ENCODE data around the gene CCDC15.
"Not testable (repeated sequence)": the region's sequence is repeated elsewhere in the genome, so short reads cannot be mapped to it uniquely, and the experiment has no call there.

Gene CCDC15

DNA sequence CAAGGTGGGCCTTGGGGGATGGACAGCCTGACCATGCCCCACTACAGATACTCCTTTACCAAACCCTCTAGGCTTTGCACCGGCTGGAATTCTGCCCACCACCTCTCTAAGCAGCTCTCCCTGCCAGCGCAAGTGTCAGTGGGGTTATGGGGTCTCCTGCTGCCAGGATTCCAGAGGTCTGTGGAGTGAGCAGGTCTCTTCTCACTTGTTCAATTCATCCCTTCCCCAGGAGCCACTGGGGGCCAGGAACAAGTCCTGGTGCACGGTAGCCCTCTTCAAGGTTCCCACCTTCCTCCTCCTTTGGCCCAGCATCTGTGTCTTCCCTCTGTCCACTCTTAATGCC is 30.5 kb downstream of the CCDC15 start:
- no peaks in the 10 kb centered on the region for H3K36me3 ChIP-seq (replicated peaks)
- H3K4me3 ChIP-seq: no peak overlapping the region
- H3K4me1 ChIP-seq: no peaks in the 10 kb centered on the region
- no peaks in the 10 kb centered on the region for H3K27me3 ChIP-seq (ENCODE audit: low read depth)
- in situ Hi-C loops (cut with MboI; ENCODE audit: low sequenced_read_pairs): no loop called here
- DNase-seq (ENCODE audit: low spot score in 2 of 2): no peak
- H3K9me3 ChIP-seq: 0 out of 2 replicates have a peak, but pooled peaks cover 2% of the 10 kb centered on the region

DNA sequence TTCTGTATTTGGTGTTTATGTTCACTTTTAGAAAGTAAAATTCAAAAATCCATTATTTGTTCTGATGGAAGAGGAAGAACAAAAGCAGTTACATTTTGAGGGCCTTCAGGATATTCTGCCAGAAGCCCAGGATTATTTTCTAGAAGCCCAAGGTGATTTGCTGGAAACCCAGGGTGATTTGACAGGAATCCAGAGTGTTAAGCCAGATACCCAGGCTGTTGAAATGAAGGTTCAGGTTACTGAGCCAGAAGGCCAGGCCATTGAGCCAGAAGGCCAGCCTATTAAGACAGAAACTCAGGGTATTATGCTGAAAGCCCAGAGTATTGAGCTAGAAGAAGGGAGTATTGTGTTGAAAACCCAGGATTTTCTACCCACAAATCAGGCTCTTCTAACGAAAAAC is 33.1 kb downstream of the CCDC15 start:
- no peak for DNase-seq (ENCODE audit: low spot score in 2 of 2)
- H3K27me3 ChIP-seq (ENCODE audit: low read depth): no peaks in the 10 kb centered on the region
- no peaks in the 10 kb centered on the region for H3K9me3 ChIP-seq
- in situ Hi-C loops (cut with MboI; ENCODE audit: low sequenced_read_pairs): no loop called here
- no peak overlapping the region for H3K4me3 ChIP-seq
- H3K4me1 ChIP-seq: no peaks in the 10 kb centered on the region
- no peaks in the 10 kb centered on the region for H3K36me3 ChIP-seq (replicated peaks)

DNA sequence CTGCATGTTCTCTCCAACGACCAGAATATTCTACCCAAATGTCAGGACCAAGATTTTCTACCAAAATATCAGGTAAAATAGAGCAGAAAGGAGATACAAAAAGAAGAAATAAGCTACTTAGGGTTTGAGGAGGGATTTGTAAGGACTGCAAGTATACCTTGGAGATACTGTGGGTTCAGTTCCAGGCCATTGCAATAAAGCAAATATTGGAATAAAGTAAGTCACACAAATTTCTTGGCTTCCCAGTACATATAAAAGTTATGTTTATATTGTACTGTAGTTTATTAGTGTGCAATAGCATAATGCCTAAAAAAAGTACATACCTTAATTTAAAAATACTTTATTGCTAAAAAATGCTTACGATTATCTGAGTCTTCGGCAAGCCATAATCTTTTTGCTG is 34.1 kb downstream of the CCDC15 start:
- Histone ChIP-seq H3K36me3 (replicated peaks) (no peaks in the 10 kb centered on the region), H3K27me3 (ENCODE audit: low read depth) (no peaks in the 10 kb centered on the region), H3K4me1 (no peaks in the 10 kb centered on the region), H3K9me3 (no peaks in the 10 kb centered on the region), H3K4me3 (no peak overlapping the region)
- no peak for DNase-seq (ENCODE audit: low spot score in 2 of 2)
- in situ Hi-C loops (cut with MboI; ENCODE audit: low sequenced_read_pairs): no loop called here

DNA sequence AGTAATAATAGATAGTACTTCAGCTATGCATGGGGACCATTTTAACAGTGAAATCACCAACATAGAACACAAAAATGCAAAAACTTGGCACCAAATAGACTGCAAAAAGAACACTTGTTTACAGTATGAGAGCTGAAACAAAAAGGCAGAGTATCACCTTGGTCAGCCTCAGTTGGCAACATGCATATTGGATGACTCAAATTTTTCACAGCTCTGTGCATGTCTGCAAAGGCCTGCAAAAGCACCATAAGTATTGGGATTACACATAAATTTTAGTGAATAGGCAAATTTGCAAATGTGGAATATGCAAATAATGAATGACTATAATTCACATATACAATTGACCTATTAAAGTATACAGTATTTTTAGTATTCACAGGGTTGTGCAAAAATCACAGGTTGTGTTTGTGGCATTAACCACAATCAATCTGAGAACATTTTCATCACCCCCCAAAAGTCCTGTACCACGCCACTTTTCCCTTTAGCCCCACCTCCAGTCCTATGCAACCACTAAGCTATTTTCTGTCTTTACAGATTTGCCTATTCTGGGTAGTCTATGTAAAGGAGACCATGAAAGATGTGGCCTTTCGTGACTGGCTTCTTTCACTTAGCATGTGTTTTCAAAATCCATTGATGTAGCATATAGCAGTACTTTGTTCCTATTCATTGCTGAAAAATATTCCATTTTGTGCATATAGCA is 47.2 kb downstream of the CCDC15 start:
- in situ Hi-C loops (cut with MboI; ENCODE audit: low sequenced_read_pairs): no loop called here
- Histone ChIP-seq H3K27me3 (ENCODE audit: low read depth) (no peaks in the 10 kb centered on the region), H3K36me3 (replicated peaks) (no peaks in the 10 kb centered on the region), H3K4me1 (no peaks in the 10 kb centered on the region; the same call in 1 of the 2 replicates), H3K4me3 (no peak overlapping the region), H3K9me3 (no peaks in the 10 kb centered on the region)
- no peak for DNase-seq (ENCODE audit: low spot score in 2 of 2)

DNA sequence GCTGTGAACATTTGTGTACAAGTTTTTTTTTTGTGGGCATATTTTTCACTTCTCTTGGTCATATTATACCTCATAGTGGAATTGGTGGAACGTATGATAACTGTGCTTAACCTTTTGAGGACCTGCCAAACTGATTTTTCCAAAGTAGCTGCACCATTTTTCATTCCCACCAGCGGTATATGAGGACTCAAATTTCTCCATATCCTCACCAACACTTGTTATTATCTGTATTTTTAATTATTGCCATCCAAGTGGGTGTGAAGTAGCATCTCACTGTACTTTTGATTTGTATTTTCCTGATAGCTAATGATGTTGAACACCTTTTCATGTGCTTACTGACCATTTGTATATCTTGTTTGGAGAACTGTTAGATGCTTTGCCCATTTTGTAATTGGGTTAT is 47.8 kb downstream of the CCDC15 start:
- in situ Hi-C loops (cut with MboI; ENCODE audit: low sequenced_read_pairs): no loop called here
- Histone ChIP-seq H3K27me3 (ENCODE audit: low read depth) (no peaks in the 10 kb centered on the region), H3K4me3 (no peak overlapping the region), H3K4me1 (no peaks in the 10 kb centered on the region), H3K36me3 (replicated peaks) (no peaks in the 10 kb centered on the region), H3K9me3 (no peaks in the 10 kb centered on the region)
- no peak for DNase-seq (ENCODE audit: low spot score in 2 of 2)

DNA sequence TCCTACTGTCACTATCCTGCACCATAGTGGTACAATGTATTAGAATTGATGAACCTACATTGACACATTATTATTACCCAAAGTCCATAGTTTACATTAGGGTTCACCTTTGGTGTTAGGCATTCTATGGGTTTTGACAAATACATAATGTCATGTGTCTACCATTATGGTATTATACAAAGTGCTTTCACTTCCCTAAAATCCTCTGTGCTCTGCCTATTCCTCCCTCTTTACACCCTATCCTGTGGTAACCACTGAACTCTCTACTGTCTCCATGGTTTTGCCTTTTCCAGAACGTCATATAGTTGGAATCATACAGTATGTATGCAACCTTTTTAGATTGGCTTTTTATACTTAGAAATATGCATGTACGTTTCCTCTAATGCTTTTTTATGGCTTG is 51.5 kb downstream of the CCDC15 start:
- H3K9me3 ChIP-seq: no peaks in the 10 kb centered on the region
- no peak for DNase-seq (ENCODE audit: low spot score in 2 of 2)
- in situ Hi-C loops (cut with MboI; ENCODE audit: low sequenced_read_pairs): no loop called here
- H3K27me3 ChIP-seq (ENCODE audit: low read depth): no peaks in the 10 kb centered on the region
- H3K4me1 ChIP-seq: no peaks in the 10 kb centered on the region
- H3K36me3 ChIP-seq (replicated peaks): no peaks in the 10 kb centered on the region
- H3K4me3 ChIP-seq: no peak overlapping the region

DNA sequence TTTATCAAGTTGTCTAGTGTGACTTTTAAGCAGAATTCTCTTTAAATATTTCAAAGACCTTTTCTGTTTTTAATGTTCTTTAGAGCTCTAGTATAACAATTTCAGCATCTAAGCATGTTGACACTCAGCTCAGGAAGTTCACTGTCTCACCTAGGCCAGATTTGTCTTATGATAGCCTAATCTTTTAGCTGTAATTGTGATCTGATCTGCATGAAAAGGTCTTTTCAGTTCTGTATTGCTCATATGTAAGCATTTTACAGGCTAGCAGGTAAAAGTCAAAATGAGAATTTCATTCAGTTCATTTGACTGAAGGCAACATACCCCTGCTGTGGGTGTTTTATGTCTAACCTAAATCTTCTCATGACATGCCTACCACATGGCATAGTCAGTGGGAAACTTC is 62.4 kb downstream of the CCDC15 start:
- Histone ChIP-seq H3K9me3 (no peaks in the 10 kb centered on the region), H3K4me1 (no peaks in the 10 kb centered on the region), H3K36me3 (replicated peaks) (no peaks in the 10 kb centered on the region), H3K4me3 (no peak overlapping the region), H3K27me3 (ENCODE audit: low read depth) (no peaks in the 10 kb centered on the region)
- no peak for DNase-seq (ENCODE audit: low spot score in 2 of 2)
- in situ Hi-C loops (cut with MboI; ENCODE audit: low sequenced_read_pairs): no loop called here

DNA sequence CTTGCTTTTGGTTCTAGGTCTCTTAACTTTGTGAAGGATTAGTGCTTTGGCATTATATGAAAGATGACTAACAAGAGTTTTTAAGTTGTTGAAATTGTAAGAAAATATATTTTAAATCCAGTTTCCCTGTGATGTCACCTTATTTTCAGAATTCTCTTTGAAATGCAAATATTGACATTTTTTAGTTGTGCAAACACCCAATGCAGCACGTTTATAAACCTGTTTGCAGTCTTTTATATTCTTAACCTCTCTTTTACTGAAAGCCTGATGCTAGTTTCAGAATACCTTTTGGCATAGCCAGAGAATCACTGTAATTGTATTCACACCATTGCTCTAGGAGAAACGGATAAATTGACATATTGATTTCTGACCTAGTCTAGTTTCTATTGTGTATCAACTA is 66.3 kb downstream of the CCDC15 start:
- in situ Hi-C loops (cut with MboI; ENCODE audit: low sequenced_read_pairs): no loop called here
- H3K4me3 ChIP-seq: no peak overlapping the region
- no peak for DNase-seq (ENCODE audit: low spot score in 2 of 2)

DNA sequence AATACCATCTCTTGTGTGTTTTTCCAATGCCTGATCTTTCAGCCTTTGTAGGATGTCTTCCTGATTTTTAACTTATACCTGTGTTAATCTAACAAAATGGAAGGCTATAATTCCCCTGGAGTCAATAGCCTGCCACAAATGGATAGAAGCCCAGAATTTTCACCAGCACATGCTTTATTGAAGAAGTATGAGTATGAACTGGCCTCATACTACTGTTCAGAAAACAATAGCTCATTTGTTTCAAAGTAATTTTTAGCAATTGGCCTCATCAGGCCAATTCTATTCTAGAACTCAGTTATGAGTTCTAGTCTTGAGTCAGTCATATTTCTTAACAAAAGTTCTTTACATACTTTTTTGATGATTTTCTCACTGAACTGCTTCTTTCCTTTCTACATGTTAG is 68.5 kb downstream of the CCDC15 start:
- Histone ChIP-seq H3K9me3 (no peaks in the 10 kb centered on the region), H3K4me1 (no peaks in the 10 kb centered on the region), H3K27me3 (ENCODE audit: low read depth) (no peaks in the 10 kb centered on the region), H3K4me3 (no peak overlapping the region), H3K36me3 (replicated peaks) (no peaks in the 10 kb centered on the region)
- DNase-seq (ENCODE audit: low spot score in 2 of 2): no peak
- in situ Hi-C loops (cut with MboI; ENCODE audit: low sequenced_read_pairs): no loop called here

More for the DNA sequence above, 66.3 kb downstream of the CCDC15 start:
- no peaks in the 10 kb centered on the region for H3K9me3 ChIP-seq
- H3K27me3 ChIP-seq (ENCODE audit: low read depth): no peaks in the 10 kb centered on the region
- H3K36me3 ChIP-seq (replicated peaks): no peaks in the 10 kb centered on the region
- no peaks in the 10 kb centered on the region for H3K4me1 ChIP-seq

DNA sequence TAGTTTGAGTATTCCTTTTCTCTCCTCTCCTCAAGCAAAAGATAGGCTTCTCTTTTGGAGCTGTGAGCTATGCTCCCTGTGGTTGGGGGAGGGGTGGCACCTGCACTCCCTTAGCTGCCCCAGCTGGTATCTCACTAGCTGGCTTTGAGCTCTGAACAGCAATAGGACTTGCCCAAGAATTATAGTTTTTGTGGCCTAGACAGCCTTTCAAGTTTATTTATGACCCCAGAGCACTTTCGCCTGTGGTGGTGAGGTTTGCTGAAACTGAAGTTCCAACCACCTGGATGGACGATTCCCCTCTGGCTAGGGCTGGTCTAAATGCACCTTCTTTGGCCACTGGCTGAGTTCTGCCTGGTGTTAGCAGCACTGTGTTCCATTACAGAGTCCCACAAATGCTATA is 72.0 kb downstream of the CCDC15 start:
- in situ Hi-C loops (cut with MboI; ENCODE audit: low sequenced_read_pairs): no loop called here
- H3K4me1 ChIP-seq: no peaks in the 10 kb centered on the region
- H3K27me3 ChIP-seq (ENCODE audit: low read depth): no peaks in the 10 kb centered on the region
- DNase-seq (ENCODE audit: low spot score in 2 of 2): no peak
- no peaks in the 10 kb centered on the region for H3K36me3 ChIP-seq (replicated peaks)
- H3K9me3 ChIP-seq: no peaks in the 10 kb centered on the region
- H3K4me3 ChIP-seq: no peak overlapping the region

DNA sequence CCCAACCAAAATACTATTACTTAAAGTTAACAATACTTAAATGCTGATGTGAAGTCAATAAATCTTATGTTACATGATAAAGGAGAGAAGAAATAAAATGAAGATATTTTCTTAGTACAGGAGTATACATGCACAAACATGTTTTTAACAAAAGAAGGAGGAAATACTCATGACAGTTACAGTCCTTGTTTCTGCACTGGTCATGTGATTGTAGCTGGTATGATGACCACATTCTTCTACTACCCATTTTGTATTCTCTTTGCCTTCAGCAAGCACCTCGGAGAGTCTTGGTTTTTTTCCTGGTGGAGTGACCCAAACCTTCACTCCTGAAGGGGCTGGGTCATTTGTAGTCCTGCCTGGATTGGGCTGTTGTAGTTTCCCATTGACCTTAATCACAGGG is 75.4 kb downstream of the CCDC15 start:
- H3K27me3 ChIP-seq (ENCODE audit: low read depth); H3K4me3 ChIP-seq; H3K4me1 ChIP-seq; in situ Hi-C loops (cut with MboI; ENCODE audit: low sequenced_read_pairs); H3K9me3 ChIP-seq; H3K36me3 ChIP-seq (replicated peaks); DNase-seq (ENCODE audit: low spot score in 2 of 2): not testable (repeated sequence)

DNA sequence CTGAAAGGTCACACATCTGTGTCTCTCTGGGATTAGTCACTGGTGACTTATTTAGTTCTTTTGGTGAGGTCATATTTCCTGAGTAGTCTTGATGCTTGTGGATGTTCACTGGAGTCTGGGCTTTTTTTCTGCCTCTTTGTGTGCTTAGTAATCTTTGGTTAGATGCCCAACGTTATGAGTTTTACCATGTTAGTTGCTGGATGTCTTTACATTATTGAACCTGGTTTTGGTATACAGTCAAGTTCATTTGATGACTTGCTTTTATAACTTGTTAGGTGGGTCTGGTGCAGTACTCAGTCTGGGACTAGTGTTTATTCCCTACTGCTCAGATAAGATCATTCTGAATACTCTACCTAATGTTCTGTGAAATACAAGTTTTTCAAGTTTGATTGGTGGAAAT is 82.9 kb downstream of the CCDC15 start:
- no peaks in the 10 kb centered on the region for H3K9me3 ChIP-seq
- in situ Hi-C loops (cut with MboI; ENCODE audit: low sequenced_read_pairs): no loop called here
- H3K36me3 ChIP-seq (replicated peaks): 0 out of 2 replicates have a peak, but pooled peaks cover 5% of the 10 kb centered on the region
- DNase-seq (ENCODE audit: low spot score in 2 of 2): no peak
- H3K27me3 ChIP-seq (ENCODE audit: low read depth): no peaks in the 10 kb centered on the region
- no peak overlapping the region for H3K4me3 ChIP-seq
- no peaks in the 10 kb centered on the region for H3K4me1 ChIP-seq

DNA sequence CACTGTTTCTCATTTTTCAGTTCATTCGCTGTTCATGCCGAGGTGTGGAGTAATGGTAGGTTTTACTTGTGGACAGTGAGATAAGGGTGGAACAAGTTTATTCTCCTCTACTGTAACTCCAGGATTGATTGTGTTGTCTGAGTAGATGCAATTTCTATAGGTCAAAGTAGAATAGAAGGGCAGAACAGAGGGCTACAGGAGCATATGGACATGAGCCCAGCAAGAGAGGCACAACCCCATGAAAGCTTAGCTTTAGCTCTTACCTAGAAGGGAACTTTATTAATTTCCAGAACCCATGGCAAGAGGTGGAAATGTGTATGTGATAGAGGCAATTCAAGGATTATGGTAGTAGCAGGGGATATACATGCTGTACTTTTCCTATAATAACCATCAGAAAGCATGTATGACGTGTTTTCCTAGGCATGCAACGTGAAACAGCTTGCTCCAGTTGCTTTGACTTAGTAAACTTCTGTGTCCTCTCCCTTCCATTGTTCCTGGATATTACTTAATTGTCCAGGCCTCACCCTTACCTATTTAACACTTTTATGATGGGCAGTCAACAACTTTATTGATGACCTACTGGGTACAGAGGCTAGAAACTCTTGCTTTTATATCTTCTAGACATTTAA is 95.3 kb downstream of the CCDC15 start:
- Histone ChIP-seq H3K36me3 (replicated peaks) (no peaks in the 10 kb centered on the region), H3K9me3 (no peaks in the 10 kb centered on the region), H3K4me1 (no peaks in the 10 kb centered on the region; the same call in 1 of the 2 replicates), H3K27me3 (ENCODE audit: low read depth) (no peaks in the 10 kb centered on the region), H3K4me3 (no peak overlapping the region)
- no peak for DNase-seq (ENCODE audit: low spot score in 2 of 2)
- in situ Hi-C loops (cut with MboI; ENCODE audit: low sequenced_read_pairs): no loop called here

DNA sequence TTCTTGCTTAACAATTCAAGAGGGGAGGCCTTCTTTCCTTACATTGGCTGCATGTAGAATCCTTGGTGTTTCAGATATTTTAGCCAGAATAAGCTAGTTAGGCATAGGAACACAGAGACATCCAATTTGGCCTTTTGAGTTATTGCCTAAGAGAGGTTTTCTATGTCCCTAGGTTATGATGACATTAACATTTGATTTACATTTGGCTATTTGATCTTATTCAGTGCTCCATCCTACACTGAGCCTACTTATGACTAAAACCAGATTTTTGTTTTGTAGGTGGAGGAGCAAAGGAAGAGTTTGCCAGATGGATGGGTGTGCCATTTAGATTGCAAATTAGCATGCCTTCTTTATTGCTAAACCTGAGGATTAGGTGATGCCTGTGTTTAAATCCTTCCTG is 98.0 kb downstream of the CCDC15 start:
- H3K9me3 ChIP-seq: no peaks in the 10 kb centered on the region
- H3K36me3 ChIP-seq (replicated peaks): no peaks in the 10 kb centered on the region
- in situ Hi-C loops (cut with MboI; ENCODE audit: low sequenced_read_pairs): no loop called here
- no peak overlapping the region for H3K4me3 ChIP-seq
- DNase-seq (ENCODE audit: low spot score in 2 of 2): no peak
- no peaks in the 10 kb centered on the region; the same call in 1 of the 2 replicates for H3K4me1 ChIP-seq
- no peaks in the 10 kb centered on the region for H3K27me3 ChIP-seq (ENCODE audit: low read depth)

DNA sequence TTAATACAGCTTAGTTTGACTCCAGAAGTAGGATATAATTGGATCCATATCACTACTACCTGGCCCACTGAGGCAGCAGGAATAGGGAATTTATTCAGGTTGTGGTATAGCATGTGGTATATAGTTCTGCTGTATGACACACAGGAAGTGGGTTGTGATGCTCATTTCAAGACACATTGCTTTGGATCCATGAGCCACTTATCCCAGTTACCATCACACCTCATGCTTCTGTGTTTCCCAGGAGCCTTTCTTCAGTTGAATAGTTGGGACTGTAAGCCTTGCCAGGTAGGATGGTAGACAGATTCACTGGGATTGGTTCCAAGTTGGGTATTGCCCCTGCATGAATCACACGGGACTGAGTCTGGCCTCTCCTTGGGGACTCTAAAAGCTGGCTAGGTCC is 99.2 kb downstream of the CCDC15 start:
- Histone ChIP-seq H3K4me1 (no peaks in the 10 kb centered on the region; the same call in 1 of the 2 replicates), H3K36me3 (replicated peaks) (no peaks in the 10 kb centered on the region), H3K27me3 (ENCODE audit: low read depth) (no peaks in the 10 kb centered on the region), H3K4me3 (no peak overlapping the region), H3K9me3 (no peaks in the 10 kb centered on the region)
- in situ Hi-C loops (cut with MboI; ENCODE audit: low sequenced_read_pairs): no loop called here
- DNase-seq (ENCODE audit: low spot score in 2 of 2): no peak

All from HAP-1 (cell line).